Loucy (cell line): ENCODE measurements around the gene SMAP1.

Experiments
- EZH2phosphoT487 ChIP-seq: fragments of 200-600 bp; IDR thresholded peaks from 2 replicates; pipeline ENCODE4 v1.6.1; 2018; ENCODE audit warnings: antibody characterized with exemption, mild to moderate bottlenecking, moderate library complexity, borderline replicate concordance
- TF ChIP-seq, protein P1 (sequence below): fragments of 200-600 bp; sonication (generic); conservative IDR thresholded peaks from 2 replicates; pipeline ENCODE4 v1.5.1; 2014; ENCODE audit warnings: mild to moderate bottlenecking, antibody characterized with exemption, low read length

DNA sequence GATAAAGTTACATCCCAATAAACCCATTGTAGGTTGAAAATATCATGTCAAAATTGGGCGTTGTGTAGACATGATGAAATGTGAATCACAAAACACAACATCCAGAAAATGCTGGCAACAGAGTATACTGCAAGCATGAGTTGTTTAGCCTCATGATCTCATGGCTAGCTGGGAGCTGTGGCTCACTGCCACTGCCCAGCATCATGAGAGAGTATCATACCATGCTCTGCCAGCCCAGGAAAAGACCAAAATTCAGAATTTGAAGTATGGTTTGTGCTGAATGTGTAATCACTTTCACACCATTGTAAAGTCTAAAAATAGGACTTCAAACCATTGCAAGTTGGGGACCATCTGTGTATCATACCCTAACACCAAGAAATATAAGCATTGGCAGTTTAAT, 45.2 kb upstream of the SMAP1 start:
- TF ChIP-seq, protein P1, sequence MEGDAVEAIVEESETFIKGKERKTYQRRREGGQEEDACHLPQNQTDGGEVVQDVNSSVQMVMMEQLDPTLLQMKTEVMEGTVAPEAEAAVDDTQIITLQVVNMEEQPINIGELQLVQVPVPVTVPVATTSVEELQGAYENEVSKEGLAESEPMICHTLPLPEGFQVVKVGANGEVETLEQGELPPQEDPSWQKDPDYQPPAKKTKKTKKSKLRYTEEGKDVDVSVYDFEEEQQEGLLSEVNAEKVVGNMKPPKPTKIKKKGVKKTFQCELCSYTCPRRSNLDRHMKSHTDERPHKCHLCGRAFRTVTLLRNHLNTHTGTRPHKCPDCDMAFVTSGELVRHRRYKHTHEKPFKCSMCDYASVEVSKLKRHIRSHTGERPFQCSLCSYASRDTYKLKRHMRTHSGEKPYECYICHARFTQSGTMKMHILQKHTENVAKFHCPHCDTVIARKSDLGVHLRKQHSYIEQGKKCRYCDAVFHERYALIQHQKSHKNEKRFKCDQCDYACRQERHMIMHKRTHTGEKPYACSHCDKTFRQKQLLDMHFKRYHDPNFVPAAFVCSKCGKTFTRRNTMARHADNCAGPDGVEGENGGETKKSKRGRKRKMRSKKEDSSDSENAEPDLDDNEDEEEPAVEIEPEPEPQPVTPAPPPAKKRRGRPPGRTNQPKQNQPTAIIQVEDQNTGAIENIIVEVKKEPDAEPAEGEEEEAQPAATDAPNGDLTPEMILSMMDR: no peak
- TF ChIP-seq EZH2phosphoT487: no peak
